ENCODE data around the gene HDHD3. TPM values are rescaled to one million over a fixed set of nuclear protein-coding genes. Genes with fewer than 3 reads are reported as not detected.
"Not testable (repeated sequence)": the region's sequence is repeated elsewhere in the genome, so short reads cannot be mapped to it uniquely, and the experiment has no call there.

Gene HDHD3, protein sequence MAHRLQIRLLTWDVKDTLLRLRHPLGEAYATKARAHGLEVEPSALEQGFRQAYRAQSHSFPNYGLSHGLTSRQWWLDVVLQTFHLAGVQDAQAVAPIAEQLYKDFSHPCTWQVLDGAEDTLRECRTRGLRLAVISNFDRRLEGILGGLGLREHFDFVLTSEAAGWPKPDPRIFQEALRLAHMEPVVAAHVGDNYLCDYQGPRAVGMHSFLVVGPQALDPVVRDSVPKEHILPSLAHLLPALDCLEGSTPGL
- 12.5 TPM for total RNA-seq (ENCODE audit: insufficient read depth, low replicate concordance)

DNA sequence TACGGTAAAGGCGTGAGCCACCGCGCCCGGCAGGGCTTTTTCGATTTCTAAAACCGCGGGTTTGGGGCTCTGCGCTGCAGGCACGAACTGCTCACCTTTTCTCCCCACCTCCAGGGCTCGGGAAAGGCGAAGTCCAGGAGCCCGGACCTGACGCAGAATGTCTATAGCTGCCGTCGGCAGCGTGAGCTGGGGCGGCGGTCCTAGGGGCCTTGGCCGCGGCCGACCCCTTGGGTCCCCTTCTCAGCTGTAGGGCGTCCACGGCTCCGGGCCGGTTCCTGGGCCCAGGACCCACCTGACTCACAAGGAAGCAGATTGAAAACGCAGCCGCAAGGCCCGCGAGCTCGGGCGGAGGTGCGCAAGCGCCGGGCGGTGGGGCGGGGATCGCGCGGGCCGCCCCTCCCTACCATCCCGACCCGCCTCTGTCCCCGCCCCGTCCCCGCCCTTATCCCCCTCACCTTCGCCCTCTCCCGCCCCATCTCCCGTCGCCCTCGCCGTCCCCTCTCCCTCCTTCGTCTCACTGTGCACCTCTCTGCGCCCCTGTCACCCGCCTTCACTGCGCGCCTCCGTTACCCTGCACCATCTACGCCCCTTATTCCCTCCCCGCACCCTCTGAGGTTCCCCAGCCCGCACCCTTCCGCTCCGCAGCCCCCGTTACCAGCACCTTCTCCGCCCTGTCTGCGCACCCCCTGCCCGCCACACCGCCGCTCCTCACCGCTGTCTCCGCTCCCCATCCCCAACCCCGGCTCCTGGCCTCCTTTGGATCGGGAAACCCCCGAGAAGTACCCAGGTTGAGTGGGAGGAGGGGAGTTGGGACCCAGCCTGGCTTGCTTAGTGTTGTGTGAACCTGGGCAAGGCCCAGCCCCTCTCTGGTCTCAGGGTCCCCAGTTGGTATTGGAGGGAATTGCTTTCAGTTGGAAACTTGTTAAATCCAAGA, at the start of gene HDHD3:
TSS of gene HDHD3 (minus strand) at position 353 of the 934 bp plus-strand sequence. CDS start 2,632 bp downstream, outside the sequence.
- DNase-seq (ENCODE audit: low spot score), result peak; percentile 85

DNA sequence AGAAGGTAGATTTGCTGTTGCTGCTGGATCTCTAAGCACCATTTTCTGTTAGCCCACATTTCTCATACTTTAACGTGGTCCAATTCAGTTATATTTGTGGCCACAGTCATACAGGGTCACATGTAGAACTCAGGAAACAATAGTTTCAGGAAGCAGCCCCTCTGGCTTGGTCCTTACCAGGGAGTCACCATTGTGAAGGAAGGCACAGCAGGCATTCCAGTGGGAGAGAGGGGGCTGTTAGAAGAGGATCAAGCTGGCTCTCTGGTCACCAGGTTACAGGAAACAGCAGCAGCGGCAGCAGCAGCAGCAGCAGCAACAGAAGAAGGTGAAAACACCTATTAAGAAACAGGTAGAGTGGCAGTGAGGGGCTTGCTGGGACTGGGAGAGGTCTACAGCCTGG, 48.3 kb upstream of the HDHD3 start:
- no peak for DNase-seq (ENCODE audit: low spot score)

DNA sequence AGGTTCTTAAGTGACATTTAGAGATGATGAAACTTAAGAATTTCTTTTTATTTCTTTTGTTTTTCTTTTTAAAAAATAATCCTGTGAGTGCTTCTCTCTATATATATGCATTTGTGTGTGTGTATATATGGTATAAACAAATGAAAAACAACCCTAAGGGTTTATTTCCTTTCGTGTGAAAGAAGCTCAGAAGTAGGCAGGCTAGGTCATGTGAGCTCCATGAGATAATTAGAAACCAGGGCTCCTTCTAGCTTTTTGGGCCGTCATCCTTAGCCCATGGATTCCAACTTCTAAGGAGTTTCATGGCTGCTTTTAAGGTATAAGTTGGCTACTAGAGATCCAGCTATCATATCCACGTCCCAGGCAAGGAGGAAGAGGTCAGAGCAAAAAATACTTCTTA, 44.9 kb upstream of the HDHD3 start:
- no peak for DNase-seq (ENCODE audit: low spot score)

DNA sequence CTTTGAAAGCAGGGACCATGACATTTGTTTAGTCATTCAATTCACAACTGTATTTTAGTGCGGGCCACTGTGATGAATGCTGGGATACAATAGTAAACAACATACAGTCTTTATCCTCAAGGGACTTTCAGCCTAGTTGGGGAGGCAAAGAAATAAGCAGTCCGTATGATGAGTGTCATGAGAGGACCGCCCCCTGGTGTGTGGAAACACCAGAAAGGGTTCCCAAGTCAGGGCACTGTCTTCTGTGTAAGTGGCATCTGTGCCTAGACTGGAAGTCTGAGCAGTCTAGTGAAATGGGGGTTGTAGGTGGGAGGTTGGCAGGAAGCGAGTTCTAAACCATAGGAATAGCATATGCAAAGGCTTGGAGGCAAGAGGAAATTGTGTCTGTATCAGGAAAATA, 40.6 kb upstream of the HDHD3 start:
- DNase-seq (ENCODE audit: low spot score), result no peak

DNA sequence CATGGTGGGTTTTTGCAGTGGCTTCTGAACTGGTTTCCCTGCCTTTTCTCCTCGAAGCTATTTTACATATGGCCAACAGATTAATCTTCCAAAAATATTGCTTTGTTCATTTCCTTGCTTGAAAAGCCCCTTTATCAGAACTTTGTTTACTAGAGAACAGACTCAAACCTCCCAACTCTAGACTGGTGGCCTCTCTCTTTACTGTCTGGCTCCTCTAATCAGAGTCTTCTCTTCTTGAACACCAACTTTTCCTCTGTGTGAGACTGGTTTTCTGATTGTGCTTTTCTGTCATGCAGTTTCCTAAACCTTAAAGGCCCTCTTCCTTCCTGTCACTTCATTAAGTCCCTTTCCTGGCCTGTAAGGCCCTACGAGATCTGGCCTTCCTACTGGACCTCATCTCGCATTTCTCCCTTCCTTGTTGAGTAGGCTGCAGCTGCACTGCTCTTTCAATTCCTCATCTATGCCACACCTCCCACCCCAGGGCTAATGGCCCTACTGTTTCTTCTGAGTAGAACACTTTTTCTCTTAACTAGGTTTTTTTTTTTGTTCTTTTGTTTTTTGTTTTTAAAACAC, 39.4 kb upstream of the HDHD3 start:
- DNase-seq (ENCODE audit: low spot score), result peak; percentile 34

DNA sequence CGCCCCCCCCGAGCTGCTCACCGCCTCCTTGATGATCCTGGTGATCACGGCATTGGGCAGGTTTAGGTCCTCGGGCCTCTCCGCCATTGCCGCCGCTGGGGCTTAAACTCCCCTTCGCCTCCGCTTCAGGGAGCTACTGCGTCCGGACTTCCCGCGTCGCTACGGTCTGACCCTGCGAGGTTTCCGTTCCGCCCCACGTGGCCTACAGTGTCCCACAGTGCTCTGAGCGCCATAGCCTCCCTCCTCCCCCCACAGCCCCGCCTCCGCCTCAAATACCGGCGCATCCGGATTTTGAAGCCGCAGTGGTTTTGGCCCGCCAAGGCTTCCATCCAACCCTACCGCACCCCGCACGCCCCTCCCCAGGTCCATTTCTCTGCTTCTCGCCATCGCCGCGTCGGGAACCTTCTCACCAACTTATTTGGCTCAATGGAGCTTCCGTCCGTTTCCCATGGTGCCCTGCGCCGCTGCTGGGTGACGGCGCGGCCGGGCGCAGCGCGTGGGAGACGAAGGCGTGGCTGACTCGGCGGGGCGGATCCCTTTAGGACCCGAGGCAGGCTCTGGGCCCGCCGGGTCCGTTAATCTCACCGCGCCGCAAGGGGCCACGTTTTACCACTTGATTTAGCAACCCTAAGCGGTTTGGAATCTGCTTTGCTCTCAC, 33.5 kb upstream of the HDHD3 start, which contains the start of the genes C9orf43 and POLE3:
TSS of gene C9orf43 (plus strand) at position 541 of the 658 bp plus-strand sequence. CDS start 2,747 bp downstream, outside the sequence.
TSS of gene POLE3 (minus strand) at position 469 of the 658 bp plus-strand sequence. CDS start at position 87, 382 bp downstream.
- DNase-seq (ENCODE audit: low spot score), result peak; percentile 98

DNA sequence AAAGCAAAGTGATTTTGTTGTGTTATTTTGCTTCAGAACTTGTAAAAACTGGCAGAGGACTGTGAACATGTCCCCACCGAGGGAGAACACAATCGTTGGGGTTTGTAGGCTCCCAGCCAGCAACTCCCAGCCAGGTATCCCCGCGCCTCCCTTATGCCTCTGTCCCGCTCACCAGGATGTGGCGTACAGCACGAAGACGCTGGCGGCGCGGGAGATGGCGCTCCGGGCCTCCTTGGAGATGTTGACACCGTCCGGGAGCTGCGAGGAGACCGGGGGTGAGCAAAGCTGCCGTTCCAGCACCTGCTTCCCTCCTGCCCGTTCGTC, 33.1 kb upstream of the HDHD3 start:
- no peak for DNase-seq (ENCODE audit: low spot score)

DNA sequence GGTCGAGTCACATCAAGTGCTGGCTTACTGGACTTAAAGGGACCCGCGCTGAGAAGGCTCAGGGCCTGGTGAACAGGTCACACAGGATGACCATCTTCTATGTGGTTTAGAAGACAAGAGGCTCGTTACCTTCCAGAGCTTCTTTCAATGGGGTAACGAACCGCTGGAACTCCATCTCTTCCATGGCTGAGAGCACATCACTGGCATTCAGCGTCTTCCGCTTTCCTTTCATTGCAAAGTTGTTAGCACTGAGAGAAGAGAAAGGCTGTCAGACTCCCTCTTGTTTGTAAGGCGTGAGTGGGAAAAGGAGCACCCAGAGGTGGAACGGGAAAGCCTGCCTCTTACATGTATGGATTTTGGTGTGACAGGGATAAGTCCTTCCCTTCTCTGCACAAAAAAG, 32.7 kb upstream of the HDHD3 start:
- no peak for DNase-seq (ENCODE audit: low spot score)

DNA sequence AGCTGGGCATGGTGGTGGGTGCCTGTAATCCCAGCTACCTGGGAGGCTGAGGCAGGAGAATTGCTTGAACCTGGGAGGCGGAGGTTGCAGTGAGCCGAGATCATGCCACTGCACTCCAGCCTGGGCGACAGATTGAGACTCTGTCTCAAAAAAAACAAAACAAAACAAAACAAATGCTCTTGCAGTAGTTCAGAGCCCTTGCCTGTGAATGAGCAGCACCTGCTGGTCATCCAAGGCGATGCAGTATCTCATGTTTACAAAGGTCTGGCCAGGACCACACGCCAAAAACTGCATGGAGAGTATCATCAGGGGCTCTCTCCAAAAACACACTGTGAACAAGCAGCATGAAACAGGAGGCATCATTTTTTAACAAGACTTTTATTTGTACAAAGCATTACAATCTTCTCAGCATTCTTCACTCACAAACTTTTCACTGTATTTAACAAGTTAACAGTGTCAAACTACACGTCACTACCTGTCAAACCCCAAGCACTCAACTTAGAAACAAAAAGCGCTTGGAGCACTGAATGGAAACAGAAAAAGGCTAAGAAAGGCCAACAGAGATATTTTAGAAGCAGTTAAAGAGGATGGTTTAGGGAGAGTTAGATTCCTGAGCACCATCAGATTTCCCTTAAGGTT, 30.2 kb upstream of the HDHD3 start:
- DNase-seq (ENCODE audit: low spot score), result peak; percentile 77

DNA sequence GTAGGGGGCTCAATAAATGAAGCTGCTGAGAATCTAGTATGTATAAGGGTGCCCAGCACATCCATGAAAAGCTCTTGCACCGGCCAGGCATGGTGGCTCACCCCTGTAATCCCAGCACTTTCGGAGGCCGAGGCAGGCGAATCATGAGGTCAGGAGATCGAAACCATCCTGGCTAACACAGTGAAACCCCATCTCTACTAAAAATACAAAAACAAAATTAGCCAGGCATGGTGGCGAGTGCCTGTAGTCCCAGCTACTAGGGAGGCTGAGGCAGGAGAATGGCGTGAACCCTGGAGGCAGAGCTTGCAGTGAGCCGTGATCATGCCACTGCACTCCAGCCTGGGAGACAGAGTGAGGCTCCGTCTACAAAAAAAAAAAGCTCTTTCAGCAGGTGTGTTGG, 29.6 kb upstream of the HDHD3 start:
- not testable (repeated sequence) for DNase-seq (ENCODE audit: low spot score)

DNA sequence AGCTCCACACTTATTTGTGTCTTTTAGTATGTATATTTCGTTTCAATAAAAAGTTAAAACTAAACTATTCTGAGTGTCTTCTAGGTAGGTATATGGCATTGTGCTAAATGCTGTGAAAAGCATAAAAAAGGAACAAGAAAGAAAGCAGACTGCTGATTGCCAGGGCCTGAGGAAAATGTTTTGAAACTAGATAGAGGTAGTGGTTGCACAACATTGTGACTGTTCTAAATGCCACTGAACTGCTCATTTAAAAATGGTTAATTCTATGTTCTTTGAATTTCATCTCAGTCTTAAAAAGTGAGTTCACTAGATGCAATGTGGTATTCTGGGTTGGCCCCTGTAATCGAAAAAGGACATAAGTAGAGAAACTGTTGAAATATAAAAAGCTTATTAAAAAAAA, 26.9 kb upstream of the HDHD3 start:
- DNase-seq (ENCODE audit: low spot score), result no peak

DNA sequence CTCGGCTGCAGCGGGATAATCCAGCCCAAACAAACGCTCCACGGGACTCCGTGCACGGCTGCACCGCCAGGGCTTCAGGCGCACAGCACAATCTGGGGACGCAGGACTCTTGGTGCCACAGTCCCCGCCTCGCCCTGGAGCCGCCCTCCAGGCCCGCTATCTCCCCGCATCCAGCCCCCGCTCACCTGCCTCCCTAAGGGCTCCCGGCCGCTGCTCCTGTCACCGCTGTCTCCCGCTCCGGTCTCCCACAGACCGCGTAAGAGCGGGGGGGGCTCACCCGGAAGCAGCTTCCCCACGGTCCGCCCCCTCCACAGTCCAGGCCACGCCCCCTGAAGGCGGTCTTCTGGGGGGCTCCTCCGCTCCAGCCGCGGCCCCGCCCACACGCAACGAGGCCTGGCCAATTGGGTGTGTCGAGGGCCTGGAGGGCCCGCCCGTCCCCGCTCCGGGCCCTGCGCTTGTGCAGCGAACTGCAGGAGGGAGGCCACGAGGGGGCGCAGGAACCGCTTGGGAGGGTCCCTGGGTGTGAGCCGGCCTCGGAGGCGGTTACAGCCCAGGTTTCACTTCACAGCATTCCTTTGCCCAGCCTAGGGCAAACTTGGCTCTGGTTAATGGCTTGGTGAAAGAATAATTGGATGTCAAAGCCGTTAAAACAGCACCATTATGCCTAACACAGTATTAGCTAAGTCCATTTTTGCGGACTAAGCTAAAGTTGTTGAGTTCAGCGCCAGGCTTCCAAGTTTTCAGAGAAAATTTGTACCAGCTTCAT, 24.4 kb upstream of the HDHD3 start, which contains the start of gene ALAD:
TSS of gene ALAD (minus strand) at position 258 of the 766 bp plus-strand sequence. CDS start 7,725 bp downstream, outside the sequence.
- peak; percentile 99 for DNase-seq (ENCODE audit: low spot score)

DNA sequence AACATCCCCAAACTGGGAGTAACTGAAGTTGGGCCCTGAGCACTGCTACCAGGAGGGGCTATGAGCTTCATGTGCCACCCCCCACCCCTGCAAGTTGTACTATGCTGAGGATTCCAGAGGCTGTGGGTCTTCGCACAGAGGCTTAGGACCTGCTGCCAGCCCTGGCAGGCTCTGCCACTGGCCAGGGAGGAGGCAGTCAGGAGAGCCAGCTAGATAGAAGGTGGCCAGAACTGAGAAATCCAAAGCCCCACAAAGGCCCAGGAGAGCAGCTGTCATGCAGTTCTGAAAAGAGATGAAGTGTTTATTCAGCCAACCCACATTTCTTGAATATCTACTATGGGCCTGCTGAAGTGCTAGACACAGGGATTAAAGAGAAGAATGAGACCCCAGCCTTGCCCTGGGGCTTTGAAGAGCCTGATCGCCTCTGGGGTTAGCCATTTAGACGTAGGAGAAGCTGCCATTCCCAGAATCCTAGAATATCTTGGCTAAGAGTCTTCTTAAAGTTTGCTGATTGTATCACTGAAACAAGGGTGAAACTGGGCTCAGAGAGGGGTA, 22.9 kb upstream of the HDHD3 start:
- no peak for DNase-seq (ENCODE audit: low spot score)

DNA sequence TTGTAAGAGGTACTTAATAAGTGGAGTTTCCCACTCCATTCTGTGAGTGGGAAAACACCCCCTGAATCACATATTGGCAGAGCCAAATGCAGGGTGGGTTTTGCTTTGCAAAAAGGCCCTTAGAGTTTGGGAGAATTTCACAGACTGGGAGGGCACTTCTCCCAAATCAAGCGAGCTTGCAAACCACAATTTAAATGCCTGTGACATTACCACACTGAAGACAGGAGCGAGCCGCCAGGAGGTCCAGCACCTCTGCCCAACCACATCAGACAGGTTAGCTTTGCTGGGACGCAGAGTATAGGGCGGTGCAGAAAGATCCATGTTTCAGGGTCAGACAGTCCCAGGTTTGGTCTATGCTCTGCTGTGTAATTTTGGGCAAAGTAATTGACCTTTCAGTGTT, 22.0 kb upstream of the HDHD3 start:
- DNase-seq (ENCODE audit: low spot score), result no peak

DNA sequence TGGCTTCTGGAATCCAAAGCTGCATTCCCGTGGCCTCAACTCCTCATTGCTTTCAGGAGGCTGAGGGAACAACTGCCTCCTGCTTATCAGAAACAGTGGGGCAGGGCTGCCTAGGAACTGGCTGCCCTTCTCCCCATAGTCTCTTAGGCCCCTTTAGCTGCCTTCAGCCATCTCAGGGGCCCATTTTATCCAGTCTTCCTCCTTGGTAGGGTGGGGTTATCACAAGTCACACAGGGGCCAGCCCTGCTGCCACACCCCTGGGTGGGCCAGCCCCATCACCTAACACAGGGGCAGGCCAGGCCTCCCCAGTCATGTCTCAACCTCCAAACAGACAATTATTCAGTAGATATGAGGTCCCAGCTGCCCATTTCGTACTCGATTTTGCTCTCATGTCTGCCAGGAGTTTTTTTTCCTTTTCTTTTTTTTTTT, 20.4 kb upstream of the HDHD3 start:
- no peak for DNase-seq (ENCODE audit: low spot score)

DNA sequence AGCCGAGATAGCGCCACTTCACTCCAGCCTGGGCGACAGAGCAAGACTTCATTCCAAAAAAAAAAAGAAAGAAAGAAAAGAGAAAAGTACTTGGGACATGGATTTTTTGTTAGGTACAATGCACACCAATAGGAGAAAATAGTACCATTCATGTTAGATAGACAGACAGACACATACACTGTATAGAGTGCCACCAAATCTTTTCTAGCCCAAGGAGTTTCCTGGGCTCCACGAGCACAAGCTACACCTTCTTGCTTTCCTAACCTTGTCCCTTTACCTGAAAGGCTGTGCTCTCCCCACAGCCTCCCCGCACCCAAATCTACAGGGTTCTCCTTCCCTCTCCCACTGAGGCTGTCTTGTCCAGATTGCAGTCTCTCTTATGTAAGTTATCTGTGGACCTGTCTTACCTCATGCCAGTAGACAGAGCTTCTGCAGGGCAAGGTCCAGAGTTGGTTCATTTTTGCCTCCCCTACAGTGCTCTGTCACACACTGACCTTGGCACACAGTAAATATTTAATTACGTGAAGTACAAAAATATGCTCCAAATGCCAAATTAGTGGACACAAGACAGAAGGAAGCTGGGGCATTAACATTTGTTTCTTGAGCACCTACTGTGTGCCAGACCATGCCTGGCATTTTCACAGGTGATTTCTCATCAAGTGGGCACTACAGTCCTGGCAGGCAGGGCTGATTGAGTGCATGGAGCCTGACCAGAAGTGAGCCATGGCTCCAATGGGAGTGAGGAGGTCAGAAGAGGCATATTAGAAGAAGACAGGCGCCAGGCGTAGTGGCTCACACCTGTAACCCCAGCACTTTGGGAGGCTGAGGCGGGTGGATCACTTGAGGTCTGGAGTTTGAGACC, 18.4 kb upstream of the HDHD3 start:
- DNase-seq (ENCODE audit: low spot score), result no peak

DNA sequence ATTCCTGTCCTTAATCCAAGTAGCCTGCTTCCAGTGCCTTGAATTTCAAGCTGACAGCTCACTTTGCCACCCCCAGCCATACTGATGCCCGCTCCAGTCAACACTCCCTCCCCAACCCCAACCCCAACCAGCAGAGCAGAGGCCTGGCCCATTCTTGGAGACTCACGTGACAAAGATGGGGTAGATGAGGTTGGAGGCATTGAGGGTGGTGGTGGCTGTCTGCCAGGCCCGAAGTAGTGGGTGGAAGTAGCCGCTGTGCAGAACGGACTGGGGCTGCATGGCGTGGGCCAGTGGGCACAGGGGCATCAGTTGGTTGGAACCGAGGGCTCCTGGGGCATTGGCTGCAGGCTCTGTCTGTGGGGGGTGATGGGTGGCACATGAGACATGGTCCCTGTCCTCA, 16.5 kb upstream of the HDHD3 start:
- DNase-seq (ENCODE audit: low spot score), result no peak

DNA sequence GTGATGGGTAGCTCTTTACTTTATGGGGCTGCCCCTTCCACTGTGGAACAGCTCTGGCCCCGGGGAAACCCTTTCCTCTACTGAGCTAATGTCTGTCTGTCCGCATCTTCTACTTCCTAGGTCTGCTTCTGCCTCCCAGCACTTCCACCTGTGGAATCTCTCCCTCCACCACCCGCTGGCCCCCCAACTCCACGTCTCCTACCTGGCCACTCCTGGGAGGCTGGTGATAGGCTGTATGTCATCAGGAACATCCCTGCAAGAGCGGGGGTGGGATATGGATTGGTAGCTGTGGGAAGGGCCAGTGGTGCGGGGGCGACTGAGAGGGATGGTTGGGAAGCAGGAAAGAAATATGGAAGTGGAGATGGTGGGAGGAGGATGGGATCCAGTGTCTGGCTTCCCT, 15.1 kb upstream of the HDHD3 start:
- no peak for DNase-seq (ENCODE audit: low spot score)
